Measurements from ENCODE around the gene PTGES3.

DNA sequence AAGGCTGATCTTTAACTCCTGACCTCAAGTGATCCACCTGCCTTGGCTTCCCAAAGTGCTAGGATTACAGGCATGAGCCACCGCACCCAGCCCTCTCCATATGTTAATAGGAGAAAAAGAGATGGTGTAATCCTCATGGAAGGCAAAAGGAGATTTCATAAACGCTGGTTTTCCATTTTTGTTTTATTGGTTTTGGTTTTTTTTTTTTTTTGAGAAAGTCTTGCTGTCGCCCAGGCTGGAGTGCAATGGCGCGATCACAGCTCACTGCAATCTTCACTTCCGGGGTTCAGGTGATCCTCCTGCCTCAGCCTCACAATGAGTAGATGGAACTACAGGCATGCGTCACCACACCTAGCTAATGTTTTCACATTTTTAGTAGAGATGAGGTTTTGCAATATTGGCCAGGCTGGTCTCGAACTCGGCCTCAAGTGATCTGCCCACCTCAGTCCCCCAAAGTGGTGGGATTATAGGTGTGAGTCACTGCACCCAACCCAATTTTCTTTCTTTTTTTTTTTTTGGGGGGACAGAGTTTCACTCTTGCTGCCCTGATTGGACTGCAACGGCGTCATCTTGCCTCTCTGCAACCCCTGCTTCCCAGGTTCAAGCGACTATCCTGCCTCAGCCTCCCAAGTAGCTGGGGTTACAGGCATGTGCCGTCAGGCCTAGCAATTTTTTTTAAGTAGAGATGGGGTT lies 8.1 kb downstream of the PTGES3 start:
- TF ChIP-seq, protein P1, sequence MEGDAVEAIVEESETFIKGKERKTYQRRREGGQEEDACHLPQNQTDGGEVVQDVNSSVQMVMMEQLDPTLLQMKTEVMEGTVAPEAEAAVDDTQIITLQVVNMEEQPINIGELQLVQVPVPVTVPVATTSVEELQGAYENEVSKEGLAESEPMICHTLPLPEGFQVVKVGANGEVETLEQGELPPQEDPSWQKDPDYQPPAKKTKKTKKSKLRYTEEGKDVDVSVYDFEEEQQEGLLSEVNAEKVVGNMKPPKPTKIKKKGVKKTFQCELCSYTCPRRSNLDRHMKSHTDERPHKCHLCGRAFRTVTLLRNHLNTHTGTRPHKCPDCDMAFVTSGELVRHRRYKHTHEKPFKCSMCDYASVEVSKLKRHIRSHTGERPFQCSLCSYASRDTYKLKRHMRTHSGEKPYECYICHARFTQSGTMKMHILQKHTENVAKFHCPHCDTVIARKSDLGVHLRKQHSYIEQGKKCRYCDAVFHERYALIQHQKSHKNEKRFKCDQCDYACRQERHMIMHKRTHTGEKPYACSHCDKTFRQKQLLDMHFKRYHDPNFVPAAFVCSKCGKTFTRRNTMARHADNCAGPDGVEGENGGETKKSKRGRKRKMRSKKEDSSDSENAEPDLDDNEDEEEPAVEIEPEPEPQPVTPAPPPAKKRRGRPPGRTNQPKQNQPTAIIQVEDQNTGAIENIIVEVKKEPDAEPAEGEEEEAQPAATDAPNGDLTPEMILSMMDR (IDR thresholded peaks at IDR 0.05 in 4 of 5, conservative IDR thresholded peaks at IDR 0.05 in 1 of 5) = no peak
- no peak for TF ChIP-seq POLR2A (IDR thresholded peaks at IDR 0.05)
